ENCODE data around the gene STOX2.

DNA sequence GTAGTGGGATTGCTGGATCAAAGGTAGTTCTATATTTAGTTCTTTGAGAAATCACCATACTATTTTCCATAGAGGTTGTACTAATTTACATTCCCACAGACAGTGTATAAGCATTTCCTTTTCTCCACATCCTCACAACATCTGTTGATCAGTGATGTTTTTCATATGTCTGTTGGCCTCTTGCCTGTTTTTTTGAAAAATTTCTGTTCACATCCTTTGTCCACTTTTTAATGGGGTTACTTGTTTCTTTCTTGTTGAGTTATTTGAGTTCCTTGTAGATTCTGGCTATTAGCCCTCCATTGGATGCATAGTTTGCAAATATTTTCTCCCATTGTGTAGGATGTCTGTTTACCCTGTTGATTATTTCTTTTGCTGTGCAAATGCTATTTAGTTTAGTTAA lies 72.6 kb downstream of the STOX2 start:
- TF ChIP-seq FOXA1 (IDR thresholded peaks at IDR 0.05) (no peak), FOXA1 (CRISPR knock-in tag; IDR thresholded peaks at IDR 0.05) (no peak), ZNF468 (CRISPR knock-in tag; IDR thresholded peaks at IDR 0.05) (no peak), ZNF569 (CRISPR knock-in tag; IDR thresholded peaks at IDR 0.05; ENCODE audit: borderline replicate concordance) (no peak), DPF2 (CRISPR knock-in tag; IDR thresholded peaks at IDR 0.05; ENCODE audit: borderline replicate concordance, low read depth) (no peak), ZBTB7A (CRISPR knock-in tag; IDR thresholded peaks at IDR 0.05) (no peak), POLR2A (IDR thresholded peaks at IDR 0.05; ENCODE audit: insufficient read depth in 1 of 2, low read depth in 2 of 2, low read length in 2 of 2) (no peak)
